HG03520 (cell line): ENCODE measurements around the gene RASAL2.
A peak's percentile ranks its signal among the peaks of the same experiment; 100 is the strongest.
"Not testable (repeated sequence)": the region's sequence is repeated elsewhere in the genome, so short reads cannot be mapped to it uniquely, and the experiment has no call there.

ENCODE experiments used
- ATAC-seq: cut with Tn5 transposase; IDR thresholded peaks from one replicate; pipeline ENCODE4 v1.9.1; 2021; ENCODE audit warnings: mild to moderate bottlenecking, moderate library complexity; ENCODE audit not compliant: unreplicated experiment

RASAL2 gene

GRCh38 chr1:178151831-178152230, 57.9 kb downstream of the RASAL2 start:
- ATAC-seq, result no peak

- ATAC-seq, result no peak
Observed at GRCh38 chr1:178155481-178156255, 61.8 kb downstream of the RASAL2 start.

GRCh38 chr1:178160736-178161475, 67.0 kb downstream of the RASAL2 start:
- no peak for ATAC-seq

- no peak for ATAC-seq
Observed at GRCh38 chr1:178161516-178161915, 67.6 kb downstream of the RASAL2 start.

GRCh38 chr1:178165196-178165595, 71.3 kb downstream of the RASAL2 start:
- no peak for ATAC-seq

GRCh38 chr1:178166429-178167024, 72.6 kb downstream of the RASAL2 start:
- no peak for ATAC-seq

DNA sequence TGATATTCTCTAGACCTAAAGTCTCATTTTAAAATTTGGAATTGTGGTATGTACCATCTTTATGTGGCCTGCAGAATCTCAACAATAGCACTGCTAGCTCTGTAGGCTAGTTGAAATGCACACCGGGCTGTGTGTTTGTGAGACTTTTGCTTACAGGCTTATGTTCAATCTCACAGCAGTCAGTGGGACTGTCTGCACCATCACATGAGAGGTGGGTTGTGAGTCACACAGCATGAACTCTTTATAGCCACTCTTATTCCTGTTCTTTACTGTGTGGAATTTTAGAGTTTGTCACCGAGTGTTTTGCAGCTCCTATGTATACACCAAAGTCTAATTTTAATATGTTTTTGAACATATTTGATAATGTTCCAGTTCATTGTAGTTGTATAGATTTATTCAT, 74.6 kb downstream of the RASAL2 start:
- no peak for ATAC-seq

- no peak for ATAC-seq
Observed at GRCh38 chr1:178169649-178170048, 75.7 kb downstream of the RASAL2 start.

- ATAC-seq, result no peak
Observed at GRCh38 chr1:178172939-178173338, 79.0 kb downstream of the RASAL2 start.

- ATAC-seq, result no peak
Observed at GRCh38 chr1:178174539-178174938, 80.6 kb downstream of the RASAL2 start.

GRCh38 chr1:178180405-178180804, 86.5 kb downstream of the RASAL2 start:
- no peak for ATAC-seq

- no peak for ATAC-seq
Observed at GRCh38 chr1:178183796-178184195, 89.9 kb downstream of the RASAL2 start.

DNA sequence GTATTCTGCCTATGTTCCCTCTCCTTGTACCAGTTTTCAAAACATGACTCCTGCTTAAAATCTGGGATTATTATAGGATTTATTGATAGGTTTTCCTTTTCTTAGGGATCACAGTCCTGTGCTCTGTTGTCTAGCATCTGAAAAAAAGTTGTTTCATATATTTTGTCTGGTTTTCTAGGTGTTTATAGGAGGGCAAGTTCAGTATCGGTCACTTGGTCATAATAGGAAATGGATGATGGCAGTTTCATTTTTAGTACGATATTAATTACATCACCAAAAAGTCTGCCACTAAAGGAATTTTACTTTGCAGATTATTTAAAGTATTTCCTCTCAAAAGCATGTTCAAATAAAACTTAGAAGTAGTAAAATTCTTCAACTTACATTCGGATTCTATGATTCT, 94.4 kb downstream of the RASAL2 start:
- no peak for ATAC-seq

- ATAC-seq, result peak; percentile 72
Observed at GRCh38 chr1:178189814-178190213, 95.9 kb downstream of the RASAL2 start.

DNA sequence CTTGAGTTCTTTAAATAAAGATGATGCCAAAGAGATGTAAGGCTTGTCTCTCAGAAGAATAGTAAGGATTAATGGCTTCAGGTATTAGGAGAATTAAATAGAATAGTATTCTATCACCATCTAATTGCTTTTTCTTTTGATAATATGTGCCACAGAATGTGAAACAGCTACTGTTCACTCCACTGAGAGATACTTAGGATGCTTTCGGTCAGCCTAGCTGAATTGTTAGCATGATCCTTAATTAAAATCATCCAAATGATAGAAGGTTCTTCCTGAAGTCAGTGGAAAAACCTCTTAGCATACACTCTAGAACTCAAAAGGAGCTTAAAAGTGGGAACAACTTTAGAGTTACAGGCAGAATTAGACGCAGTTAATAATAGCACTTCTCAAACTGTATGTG, 97.0 kb downstream of the RASAL2 start:
- ATAC-seq, result no peak

- ATAC-seq, result no peak
Observed at GRCh38 chr1:178192686-178193085, 98.8 kb downstream of the RASAL2 start.

GRCh38 chr1:178196631-178197030, 102.7 kb downstream of the RASAL2 start:
- no peak for ATAC-seq

GRCh38 chr1:178202095-178202494, 108.2 kb downstream of the RASAL2 start:
- not testable (repeated sequence) for ATAC-seq

- ATAC-seq, result not testable (repeated sequence)
Observed at GRCh38 chr1:178202546-178202945, 108.6 kb downstream of the RASAL2 start.

- not testable (repeated sequence) for ATAC-seq
Observed at GRCh38 chr1:178208269-178208856, 114.5 kb downstream of the RASAL2 start.

DNA sequence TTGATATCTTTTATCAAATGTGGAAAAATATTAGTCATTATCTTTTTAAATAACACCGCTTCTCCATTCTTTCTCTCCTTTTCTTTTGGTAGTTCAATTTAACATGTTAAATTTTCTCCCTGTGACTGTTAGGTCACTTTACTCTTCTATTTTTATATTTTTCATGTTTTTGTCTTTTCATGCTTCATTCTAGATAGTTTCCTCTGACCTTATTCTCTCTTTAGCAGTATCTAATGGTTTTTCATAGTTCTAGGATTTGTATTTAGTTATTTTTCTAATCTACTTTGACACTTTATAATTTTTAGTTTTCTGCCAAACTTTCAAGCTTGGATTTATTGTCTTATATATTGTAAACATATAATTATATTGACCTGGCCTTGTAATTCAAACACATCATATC, 116.0 kb downstream of the RASAL2 start:
- no peak for ATAC-seq
